Sigmoid colon (tissue), 4 donors: Measurements from ENCODE around the gene HTATSF1.

Source experiments
- CTCF ChIP-seq, 4 experiments: fragments of 450-650 bp in 3 of 4; fragments of 200-600 bp in 1 of 4; IDR thresholded peaks; one replicate each; pipeline ENCODE4 v1.5.1; 2016 to 2019; ENCODE audit warnings: antibody characterized with exemption in 4 of 4, mild to moderate bottlenecking in 3 of 4, moderate library complexity in 2 of 4
- EP300 ChIP-seq, 4 donors: sonication (generic); formaldehyde crosslinking; IDR thresholded peaks; one replicate each; pipeline ENCODE4 v1.6.1; 2017; ENCODE audit warnings: antibody characterized with exemption in 4 of 4
- POLR2A ChIP-seq, 2 donors: fragments of 450-650 bp; IDR thresholded peaks; one replicate each; pipeline ENCODE4 v1.6.1; 2016; ENCODE audit warnings: antibody characterized with exemption in 2 of 2, mild to moderate bottlenecking in 2 of 2, moderate library complexity in 2 of 2
- POLR2AphosphoS5 ChIP-seq, 4 donors: sonication (generic); formaldehyde crosslinking; IDR thresholded peaks; one replicate each; pipeline ENCODE4 v1.6.1; 2017; ENCODE audit warnings: antibody characterized with exemption in 4 of 4

GRCh38 chrX:136464589-136464988 is 32.8 kb upstream of the HTATSF1 start:
- TF ChIP-seq CTCF (IDR thresholded peaks at IDR 0.05) (no peak), POLR2AphosphoS5 (IDR thresholded peaks at IDR 0.05) (no peak), POLR2A (IDR thresholded peaks at IDR 0.05) (no peak), EP300 (IDR thresholded peaks at IDR 0.05) (no peak)
